GM18520 (cell line): ENCODE data around the gene PDLIM7.
"Not testable (repeated sequence)": the region's sequence is repeated elsewhere in the genome, so short reads cannot be mapped to it uniquely, and the experiment has no call there.

Experiments used
- ATAC-seq: cut with Tn5 transposase; IDR thresholded peaks from one replicate; pipeline ENCODE4 v1.9.1; 2021; ENCODE audit not compliant: unreplicated experiment

The PDLIM7 gene

DNA sequence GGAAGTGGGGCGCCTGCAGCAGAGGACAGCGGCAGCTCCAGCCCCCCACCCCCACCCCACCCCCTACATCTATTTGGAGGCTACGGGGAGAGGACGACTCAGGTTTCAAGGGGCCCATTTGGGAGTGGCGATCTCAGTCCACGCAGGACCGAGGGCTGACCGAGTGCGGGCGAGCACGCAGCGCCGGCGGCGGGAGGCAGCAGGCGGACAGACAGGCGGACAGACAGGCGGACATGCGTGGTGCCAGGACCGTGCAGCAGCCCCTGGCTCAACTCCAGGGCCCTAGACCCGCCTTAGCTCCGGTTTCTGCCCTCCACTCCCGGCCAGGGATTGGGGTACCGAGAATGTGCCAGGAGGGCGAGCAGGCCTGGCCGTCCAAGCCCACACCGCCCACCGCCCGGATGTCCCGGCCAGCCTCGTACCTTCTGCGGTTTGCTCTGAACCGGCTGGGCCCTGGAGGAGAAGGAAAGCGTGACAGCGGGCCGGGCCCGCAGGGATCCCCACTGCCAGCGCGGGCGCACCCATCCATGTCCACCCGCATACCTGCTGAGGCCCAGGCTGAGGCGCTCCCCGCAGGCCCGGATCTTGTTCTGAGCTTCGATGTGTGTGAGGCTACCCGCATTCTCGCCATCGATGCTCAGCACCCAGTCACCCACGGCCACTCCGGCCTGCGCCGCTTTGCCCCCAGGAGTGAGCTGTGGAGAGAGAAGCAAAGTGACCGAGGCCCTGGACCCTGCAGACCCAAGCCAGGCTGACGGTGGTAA, 5.2 kb downstream of the PDLIM7 start:
- ATAC-seq: no peak

DNA sequence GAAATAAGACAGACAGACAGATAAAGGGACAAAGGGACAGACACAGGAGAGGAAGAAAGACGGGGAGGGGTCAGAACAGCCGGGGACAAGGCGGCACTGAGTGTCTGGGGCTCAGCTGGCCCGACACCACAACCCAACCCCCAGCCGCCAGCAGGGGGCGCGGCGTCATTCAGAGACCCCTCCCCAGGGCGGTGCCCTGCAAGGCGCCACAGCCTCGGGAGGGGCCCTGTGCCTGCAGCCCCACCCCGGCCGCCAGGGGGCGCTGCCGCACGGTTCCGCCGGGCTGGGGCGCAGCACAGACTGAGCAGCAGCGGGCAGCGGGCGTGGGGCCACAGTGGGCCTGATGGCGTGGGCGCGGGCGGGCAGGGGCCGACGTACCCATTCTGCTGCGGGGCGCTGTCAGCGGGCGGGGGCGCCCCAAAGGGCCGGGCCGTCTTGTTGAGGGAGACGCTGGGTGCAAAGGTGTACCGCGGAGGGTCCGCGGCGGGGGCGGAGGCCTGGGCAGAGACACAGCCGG, 5.9 kb downstream of the PDLIM7 start:
- ATAC-seq: no peak

DNA sequence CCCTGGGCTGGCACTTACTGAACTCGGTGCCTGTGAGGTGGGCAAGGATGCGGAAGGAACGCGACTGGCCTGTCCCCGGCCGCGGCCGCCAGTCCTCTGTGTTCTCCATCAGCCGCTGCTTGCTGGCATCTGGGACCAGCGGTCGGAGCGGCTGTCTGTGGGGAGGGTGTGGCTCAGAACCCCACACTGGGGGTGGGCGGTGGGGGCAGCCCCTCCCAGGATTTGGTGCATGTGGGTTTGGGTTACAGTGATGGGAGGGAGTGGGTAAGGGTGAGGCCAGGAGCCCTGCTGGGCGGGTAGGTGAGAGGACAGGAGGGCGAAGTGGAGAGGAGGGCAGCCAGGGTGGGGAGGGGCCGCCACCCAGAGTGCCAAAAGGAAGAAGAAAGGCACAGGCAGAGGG, 6.4 kb downstream of the PDLIM7 start:
- no peak for ATAC-seq

DNA sequence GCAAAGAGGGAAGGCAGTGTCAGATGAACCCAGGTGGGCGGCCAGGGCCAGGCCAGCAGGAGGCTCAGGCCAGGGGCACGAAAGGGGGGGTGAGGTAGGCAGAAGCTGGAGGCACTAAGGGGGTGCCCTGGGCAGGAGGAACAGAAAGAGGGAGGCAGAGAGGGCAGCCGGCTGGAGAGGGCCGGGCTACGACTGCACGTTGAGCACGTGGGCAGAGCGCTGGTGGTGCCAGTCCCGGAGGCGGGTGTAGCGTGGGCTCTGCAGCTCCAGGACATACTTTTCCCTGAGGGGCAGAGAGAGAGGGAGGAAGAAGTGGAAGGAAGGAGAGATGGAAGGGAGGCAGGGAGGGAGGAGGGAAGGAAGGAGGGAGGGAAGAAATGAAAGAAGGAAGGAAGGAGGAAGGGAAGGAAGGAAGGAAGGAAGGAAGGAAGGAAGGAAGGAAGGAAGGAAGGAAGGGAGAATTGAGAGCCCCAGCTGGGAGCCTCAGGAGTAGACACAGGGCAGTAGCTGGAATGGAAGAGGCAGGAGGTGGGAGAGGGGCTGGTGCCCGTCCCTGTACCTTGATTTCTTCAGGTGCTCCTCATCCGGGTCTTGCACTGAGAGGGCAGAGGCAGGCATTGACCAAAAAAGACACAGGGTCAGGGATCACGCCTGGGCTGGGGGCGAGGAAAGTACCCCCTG, 7.0 kb downstream of the PDLIM7 start:
- no peak for ATAC-seq

DNA sequence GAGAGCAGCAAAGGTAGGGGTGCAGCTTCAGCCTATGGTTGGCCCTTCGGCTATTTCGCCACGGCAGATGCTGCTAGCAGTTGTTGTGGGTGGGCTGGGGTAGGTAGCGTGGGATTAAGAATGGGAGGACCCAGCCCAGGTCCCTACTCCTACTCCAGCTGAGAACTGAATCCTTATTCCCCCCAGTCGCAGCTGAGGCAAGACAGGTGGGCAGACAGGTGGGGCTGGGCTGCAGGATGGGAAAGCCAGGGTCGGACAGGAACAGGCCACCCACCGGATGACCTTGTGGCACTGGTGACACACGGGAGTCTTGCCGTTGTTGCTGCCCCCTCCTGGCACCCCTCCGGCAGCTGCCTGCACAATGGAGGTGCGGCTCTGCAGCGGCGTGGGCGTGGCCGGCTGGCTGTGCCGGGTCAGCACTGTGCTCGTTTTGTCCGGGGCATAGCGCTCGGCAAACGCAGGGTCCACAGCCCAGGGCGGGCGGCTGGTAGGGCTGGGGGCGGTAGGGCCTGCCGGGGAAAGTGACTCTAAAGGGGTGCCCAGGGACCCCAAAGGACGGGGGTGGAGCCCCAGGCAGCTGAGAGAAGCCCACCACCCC, 8.2 kb downstream of the PDLIM7 start:
- no peak for ATAC-seq

DNA sequence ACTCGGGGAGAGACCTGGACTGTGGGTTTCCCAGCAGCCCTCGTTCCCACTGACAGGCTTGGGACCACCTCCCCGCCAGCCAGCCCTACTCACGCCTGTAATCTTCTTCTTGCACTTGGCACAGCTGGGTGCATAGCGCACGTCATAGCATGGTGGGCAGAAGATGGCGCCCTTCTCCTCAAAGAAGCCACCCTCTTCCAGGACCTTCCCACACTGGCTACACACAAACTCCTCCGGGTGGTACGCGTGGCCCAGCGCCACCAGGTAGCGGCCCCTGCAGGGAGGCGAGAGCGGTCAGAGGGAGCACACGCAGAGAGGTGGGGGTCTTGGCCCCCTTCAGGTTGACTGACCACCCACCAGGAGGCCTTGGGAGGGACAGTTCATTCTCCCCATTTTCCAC, 9.4 kb downstream of the PDLIM7 start:
- no peak for ATAC-seq

DNA sequence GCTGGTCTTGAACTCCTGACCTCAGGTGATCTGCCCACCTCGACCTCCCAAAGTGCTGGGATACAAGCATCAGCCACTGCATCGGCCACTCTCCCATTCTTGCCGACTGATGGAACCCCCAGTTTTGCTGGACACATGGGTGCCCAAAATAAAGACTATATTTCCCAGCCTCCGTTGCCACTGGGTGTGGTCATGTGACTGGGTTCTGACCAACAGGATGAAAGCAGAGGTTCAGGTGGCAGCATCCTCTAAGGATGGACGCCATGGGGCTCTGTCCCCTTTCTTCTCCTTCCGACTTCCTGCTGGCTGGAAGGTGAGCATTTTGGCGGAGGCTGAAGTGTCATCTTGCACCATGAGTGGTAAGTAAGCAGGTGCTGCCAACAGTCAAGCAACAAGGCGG, 10.3 kb downstream of the PDLIM7 start:
- no peak for ATAC-seq

DNA sequence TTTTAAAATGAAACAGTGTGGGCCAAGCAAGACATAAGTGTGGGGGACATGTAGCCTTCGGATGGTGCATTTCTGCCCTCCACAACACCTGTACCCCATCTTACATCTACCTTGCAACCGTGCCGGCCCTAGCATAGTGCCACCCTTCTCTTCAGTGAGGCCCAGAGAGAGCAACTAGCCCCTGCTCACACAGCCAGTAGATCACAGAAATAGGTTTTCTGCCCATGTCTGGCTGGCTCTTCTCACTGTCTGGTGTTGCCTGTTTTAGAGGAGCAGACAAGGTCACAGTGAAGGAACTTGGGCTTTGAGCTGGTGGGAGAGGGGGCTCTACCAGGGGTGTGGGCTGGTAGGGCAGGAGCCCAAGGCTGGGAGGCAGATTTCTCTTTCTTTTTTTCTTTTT, 11.1 kb downstream of the PDLIM7 start:
- no peak for ATAC-seq

DNA sequence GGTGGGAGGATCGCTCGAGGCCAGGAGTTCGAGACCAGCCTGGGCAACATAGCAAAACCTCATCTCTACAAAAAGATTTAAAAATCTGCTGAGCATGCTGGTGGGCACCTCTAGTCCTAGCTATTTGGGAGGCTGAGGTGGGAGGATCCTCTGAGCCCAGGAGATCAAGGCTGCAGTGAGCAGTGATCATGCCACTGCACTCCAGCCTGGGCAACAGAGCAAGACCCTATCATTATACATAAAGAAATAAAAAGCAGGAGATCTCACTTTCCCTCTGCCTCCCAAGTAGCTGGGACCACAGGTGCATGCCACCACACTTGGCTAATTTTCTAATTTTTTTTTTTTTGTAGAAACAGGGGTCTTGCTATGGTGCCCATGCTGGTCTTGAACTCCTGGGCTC, 11.7 kb downstream of the PDLIM7 start:
- ATAC-seq: not testable (repeated sequence)

DNA sequence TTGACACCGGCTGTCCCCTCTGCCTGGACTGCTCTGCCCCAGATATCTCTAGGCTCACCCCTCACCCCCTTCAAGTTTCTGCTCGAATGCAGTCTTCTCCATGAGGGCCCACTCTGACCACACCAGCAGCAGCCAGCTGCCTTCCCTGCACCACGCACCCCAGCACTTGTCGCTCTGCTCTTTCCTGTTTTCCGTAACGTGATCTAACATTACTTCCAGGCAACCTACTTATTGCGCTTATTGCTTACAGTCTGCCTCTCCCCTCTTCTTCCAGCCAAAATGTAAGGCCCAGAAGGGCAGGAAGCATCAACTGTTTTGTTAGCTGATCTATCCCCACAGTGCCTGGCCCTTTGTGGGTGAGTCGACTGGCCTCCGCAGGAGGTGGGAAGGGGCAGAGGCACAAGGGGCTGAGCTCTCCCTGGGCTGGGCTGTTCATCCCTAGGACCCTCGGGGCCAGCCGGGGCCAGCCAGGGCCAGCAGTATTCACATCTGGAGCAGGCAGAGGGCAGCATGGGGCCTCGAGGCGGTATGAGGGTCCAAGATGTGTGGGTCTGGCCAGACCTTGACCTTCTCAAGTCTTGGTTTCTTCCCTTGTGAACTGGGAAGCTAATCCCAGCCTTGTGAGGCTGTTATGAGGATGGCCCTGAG, 12.4 kb downstream of the PDLIM7 start:
- no peak for ATAC-seq

DNA sequence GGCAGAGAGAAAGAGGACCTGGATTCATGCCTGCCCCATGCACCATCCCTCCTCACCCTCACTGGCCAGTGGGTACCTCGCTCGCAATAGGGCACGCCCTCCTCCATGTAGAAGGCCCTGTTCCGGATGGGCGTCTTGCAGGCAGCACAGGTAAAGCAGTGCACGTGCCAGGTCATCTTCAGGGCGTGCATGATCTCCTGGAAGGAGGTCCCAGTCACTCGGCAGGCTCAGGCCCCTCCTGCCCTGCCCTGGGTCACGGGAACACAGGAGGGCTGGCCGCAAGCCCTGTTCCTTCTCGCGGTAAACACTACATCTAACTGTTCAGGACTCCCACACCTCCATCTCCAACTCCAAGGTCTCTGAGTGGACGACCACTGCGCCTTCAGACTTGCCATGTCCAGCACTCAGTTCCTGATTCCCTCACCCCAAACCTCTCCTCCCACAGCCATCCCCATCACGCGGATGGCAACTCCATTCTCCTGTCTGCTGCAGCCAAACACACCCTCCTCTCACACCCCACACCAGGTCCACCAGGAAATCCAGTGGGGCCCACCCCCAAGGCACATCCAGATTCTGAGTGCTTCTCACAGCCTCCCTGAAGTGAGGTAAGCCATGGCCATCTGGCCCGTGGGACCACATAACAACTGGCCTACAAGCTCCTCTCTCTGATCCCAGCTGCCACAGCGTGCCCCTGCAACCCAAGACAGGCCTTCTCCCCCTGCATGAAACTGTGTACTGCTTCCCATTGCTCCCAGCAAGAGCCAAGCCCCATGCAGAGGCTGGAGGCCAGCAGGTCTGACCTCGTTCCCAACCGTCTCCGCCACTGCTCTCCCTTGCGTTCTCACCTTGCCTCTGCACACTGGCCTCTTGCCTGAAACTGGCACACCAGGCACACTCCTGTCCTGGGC, 13.2 kb downstream of the PDLIM7 start:
- no peak for ATAC-seq

DNA sequence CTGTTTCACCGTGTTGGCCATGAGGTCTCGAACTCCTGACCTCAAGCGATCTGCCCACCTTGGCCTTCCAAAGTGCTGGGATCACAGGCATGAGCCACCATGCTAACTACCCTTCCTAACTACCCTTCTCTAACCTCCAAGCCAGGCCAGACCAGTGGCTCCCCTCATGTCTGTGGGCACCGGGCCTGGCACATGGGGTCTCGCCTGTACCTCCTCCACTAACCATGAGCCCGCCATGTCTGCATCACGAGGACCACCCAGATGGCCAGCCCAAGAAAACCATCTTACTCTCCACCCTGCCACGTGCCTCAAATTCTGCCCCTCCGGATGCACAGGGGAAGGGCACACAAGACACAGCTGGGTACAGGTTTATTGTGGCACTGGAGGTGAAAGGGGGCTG, 14.4 kb downstream of the PDLIM7 start:
- no peak for ATAC-seq

DNA sequence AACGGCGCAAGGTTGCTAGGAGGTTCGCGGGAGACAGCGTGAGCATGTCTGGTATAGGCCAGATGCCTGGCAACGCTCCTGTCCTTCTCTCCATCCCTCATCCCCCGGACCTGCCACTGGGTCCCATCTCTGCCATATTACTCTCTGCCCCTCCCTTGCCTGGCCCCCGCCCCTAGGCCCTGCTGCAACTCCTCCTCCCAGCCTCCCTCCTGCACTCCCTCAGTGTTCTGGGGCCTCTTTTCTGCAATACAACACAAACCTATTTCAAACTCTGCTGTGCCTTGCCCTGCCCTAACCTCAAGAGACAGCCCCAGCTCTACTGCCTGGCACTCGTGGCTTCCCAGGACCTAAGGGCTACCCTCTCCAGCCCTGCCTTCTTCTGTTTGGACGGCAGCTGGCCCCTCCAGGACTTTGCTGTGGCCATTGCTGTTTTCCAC, 15.0 kb downstream of the PDLIM7 start:
- no peak for ATAC-seq

DNA sequence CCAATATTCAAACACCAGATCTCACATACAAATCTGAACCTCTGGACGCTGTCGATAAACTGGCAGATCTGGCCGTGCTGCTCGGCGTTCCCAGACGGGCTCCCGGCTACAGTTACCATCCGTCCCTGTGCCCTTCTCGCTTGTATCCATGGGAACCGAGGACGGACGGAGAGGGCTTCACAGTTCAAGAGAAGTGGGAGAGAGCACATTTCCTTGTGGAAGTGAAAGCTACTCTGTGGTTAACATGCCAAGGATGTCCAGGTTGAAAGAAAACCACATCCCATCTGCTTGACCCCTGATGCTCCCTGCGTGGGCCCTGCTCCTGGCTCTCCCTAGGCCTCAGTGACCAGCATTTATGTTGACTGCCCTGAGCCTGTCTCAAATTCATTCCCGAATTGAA, 17.6 kb downstream of the PDLIM7 start:
- ATAC-seq: no peak

DNA sequence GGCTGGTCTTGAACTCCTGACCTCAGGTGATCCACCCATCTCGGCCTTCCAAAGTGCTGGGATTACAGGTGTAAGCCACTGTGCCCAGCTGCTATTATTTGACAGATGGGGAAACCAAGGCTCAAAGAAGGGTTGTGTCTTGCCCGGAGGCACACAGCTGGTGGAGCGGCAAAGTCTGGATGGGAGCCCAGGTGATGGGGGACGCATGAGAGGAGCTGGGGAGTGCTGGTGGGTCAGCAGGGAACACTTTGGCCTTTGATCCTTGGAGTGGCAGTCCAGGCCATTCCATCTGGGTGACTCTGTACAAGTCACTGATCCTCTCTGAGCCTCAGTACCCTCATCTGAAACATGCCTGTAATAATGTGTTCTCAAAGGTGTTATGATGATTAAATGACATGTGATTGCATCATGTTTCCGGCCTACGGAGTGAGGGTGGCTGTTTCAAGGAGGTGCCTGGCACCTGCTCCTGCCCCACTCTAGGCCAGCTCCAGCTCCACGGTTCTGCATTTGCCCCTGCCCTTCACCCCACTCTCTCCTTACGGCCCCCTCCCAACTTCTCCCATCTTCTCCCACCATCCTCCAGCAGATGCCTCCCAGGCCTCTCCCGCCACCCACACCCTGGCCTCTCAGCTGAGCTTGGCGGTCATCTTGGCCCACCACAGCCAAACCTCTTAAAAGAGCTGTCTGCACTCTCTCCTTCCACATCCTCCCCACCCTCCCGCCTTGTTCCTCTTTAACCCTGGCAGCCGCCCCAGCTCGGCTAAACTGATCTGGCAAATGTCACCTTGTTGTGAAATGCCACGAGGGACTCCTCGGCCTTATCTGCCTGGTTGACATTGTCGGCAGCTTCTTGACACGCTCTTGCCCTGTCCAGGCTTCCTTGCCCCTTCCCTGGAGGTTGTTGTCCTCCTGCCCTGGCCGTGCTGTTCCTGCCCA, 18.4 kb downstream of the PDLIM7 start:
- ATAC-seq: no peak

DNA sequence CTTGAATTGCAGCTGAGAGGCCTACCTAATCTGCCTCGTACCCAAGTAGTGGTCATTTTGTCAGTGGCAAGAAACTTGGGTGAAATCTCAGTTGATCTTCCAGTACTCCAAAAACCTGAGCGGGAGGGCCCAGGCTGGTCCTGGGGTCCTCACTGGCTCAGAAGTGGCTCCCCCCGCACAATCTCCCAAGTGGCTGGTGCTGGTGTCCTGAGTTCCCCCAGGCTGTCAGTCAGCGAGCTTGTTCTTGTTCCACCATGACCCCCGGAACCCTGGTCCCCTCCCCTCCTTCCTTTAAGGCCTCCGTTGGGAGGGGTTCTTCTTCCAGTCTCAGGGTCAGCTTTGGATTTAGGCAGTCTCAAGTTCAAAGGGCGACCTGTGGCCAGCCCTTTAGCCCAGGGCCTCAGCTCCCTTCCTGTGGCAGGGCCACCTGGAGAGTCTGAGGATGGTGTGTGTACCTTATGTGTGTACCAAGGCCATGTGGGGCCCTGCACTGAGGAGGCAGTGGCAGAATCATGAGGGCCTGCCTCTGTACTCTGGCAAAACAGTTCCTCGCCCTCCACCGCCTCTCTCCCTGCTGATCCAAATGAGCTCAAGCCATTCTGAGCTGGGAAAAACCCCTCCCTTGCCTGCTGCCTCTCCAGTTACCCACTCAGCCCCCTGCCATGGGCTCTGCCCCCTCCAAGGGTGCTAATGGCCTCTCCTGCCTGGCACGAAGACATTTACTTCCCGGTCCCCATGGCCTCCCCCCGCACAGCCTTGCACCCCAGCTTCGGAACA, 19.5 kb downstream of the PDLIM7 start:
- no peak for ATAC-seq

DNA sequence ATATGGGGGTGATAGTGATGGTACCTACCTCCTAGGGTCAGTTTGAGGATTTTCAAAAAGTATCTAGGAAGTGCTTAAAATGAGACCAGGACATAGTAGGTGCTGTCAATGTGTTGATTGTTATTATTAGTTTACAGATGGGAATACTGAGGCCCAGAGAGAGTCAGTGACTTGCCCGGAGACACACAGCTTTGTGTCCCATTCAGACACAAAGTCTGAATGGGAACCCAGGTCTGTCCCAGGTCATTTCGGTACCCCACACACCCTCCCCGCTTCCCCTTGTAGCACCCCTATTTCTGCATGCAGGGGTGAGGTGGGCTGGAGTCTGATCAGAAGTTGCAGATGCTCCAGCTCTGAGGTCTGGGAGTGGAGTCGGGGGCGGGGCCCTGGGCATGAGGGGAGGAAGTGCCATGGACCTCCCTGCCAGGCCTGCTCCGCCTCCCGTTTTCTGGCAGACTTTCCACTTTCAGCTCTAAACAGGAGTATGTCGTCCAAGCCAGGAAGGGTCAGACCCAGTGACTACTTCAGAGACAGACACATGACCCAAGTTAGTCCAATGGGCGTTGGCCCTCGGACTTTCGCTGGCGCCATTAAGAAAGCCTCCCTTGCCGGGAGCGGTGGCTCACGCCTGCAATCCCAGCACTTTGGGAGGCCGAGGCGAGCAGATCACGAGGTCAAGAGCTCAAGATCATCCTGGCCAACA, 20.7 kb downstream of the PDLIM7 start:
- ATAC-seq: no peak
